ENCODE measurements around the gene KCNQ5.
"Not testable (repeated sequence)": the region's sequence is repeated elsewhere in the genome, so short reads cannot be mapped to it uniquely, and the experiment has no call there.

Gene KCNQ5

GRCh38 chr6:72984189-72984831 lies 362.4 kb downstream of the KCNQ5 start:
- DNase-seq (ENCODE audit: low read depth in 3 of 3, low spot score in 1 of 3), result not testable (repeated sequence)

- DNase-seq (ENCODE audit: low read depth in 3 of 3, low spot score in 1 of 3), result no peak
Observed at GRCh38 chr6:72984981-72985665, 363.3 kb downstream of the KCNQ5 start.

DNA sequence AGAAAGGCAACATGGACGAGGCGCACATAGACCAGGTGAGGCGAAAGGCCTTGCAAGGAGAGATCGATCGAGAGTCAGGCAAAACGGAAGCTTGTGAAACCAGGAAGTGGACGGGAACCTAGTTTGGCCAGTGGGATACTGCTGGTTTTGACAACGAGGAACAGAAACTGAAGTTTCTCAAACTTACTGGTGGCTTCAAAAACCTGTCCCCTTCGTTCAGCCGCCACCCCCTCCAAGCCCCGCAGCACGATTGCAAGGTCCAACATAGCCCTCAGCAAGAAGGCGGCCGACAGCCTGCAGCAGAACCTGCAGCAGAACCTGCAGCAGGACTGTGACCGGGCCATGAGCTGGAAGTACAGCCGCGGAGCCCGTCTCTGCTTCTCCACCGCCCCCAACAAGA lies 365.4 kb downstream of the KCNQ5 start:
- DNase-seq (ENCODE audit: low read depth in 3 of 3, low spot score in 1 of 3), result no peak

DNA sequence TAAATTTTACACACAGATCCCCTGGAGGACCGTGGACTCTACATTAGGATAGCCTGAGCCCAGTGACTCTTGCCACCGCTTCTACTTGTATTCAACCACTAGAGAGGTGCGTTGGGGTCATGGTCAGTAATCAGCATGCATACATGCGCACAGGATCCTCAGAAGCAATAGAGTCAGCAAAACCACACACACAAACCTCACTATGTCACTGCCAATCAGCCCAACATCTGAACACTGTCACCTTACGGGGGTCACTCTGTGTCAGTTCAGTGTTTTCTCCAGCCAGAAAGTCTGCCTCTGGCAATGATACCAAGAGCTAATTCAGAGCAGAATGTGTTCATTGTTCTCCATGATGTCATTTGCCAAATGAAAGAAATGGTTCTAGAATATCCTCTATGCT lies 378.1 kb downstream of the KCNQ5 start:
- DNase-seq (ENCODE audit: low read depth in 3 of 3, low spot score in 1 of 3), result no peak

GRCh38 chr6:73000460-73000859 lies 378.6 kb downstream of the KCNQ5 start:
- no peak for DNase-seq (ENCODE audit: low read depth in 3 of 3, low spot score in 1 of 3)

- DNase-seq (ENCODE audit: low read depth in 3 of 3, low spot score in 1 of 3), result no peak
Observed at GRCh38 chr6:73002588-73002987, 380.7 kb downstream of the KCNQ5 start.

GRCh38 chr6:73003302-73003701 lies 381.4 kb downstream of the KCNQ5 start:
- DNase-seq (ENCODE audit: low read depth in 3 of 3, low spot score in 1 of 3), result no peak

- DNase-seq (ENCODE audit: low read depth in 3 of 3, low spot score in 1 of 3), result no peak
Observed at GRCh38 chr6:73004231-73004630, 382.4 kb downstream of the KCNQ5 start.

- no peak for DNase-seq (ENCODE audit: low read depth in 3 of 3, low spot score in 1 of 3)
Observed at GRCh38 chr6:73004861-73005260, 383.0 kb downstream of the KCNQ5 start.

DNA sequence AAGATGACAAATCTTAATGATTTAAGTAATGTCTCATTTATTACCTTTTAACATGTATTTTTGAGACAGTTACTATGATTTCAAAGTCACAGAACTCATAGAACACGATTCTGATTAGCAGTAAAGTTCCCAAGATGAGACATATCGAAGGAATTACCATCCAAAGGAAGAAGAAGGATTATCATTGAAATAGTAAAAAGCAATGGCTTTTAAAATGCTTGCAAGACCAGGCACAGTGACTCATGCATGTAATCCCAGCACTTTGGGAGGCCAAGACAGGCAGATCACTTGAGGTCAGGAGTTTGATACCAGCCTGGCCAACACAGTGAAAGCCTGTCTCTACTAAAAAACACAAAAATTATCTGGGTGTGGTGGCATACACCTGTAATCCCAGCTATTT lies 384.3 kb downstream of the KCNQ5 start:
- no peak for DNase-seq (ENCODE audit: low read depth in 3 of 3, low spot score in 1 of 3)

DNA sequence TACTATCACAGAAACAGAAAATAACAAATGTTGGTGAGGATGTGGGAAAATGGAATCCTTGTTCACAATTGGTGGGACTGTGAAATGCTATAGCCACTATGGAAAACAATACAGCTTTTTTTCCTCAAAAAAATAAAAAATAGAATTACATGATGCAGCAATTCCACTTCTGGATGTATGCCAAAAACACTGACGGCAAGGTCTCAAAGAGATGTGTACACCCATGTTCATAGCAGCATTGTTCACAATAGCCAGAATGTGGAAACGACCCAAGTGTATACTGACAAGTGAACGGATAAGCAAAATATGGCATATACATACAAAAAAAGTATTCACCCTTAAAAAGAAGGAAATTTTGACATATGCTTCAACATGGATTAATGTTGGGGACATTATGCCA lies 390.1 kb downstream of the KCNQ5 start:
- no peak for DNase-seq (ENCODE audit: low read depth in 3 of 3, low spot score in 1 of 3)

DNA sequence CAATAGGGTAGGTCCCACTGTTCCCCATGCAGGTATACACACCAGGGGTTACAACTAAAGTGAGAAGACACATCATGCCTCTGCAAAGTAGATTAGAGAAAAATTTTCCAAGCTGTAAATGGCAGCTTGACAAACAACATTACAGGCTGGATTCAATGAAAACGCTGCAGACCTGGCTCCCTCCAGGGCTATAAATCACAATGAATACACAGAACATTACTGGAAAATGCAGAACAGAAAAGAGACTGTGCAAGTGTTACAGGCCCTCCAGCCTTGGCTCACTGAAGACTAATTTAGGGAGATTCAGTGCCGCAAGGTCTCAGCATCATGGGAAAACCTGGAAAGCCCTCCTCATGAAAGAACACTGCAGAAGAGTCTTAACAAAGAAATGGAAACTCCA lies 395.6 kb downstream of the KCNQ5 start:
- DNase-seq (ENCODE audit: low read depth in 3 of 3, low spot score in 1 of 3), result no peak

DNA sequence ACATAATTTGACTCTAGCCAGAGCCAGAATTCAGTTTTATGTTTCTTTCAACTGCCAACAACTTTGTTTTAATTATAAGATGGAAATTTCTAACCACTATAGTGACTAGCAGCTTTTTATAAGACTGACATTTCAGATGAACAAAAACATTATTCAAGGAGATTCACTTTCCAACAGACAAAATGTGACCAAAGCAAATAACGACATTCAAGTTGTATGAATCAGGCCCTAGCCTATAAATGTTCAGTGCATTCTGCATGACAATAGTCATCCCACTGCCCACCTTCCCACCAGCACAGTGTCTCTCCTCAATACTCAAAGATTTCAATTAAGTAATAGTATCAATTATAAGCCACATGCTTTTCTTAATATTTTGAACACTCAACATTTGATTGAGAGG lies 402.7 kb downstream of the KCNQ5 start:
- no peak for DNase-seq (ENCODE audit: low read depth in 3 of 3, low spot score in 1 of 3)

DNA sequence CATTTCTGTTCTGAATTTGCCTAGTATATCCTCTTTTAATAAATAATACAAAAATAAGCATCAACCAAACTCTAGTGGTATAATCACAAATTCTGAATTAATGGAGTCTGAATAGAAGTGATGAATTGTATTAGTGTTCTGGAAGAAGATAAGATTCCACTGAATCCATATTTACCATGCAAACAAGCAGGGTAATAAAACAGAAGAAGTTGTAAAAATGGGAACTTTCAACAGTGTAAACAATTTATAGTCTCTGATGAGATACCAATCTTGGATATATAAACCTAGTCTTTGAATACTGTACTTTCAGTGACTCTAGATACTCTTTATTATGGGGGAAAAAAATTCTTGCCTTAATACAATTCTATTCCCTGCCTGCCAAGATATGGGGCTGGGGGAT lies 405.8 kb downstream of the KCNQ5 start:
- DNase-seq (ENCODE audit: low read depth in 3 of 3, low spot score in 1 of 3), result no peak

DNA sequence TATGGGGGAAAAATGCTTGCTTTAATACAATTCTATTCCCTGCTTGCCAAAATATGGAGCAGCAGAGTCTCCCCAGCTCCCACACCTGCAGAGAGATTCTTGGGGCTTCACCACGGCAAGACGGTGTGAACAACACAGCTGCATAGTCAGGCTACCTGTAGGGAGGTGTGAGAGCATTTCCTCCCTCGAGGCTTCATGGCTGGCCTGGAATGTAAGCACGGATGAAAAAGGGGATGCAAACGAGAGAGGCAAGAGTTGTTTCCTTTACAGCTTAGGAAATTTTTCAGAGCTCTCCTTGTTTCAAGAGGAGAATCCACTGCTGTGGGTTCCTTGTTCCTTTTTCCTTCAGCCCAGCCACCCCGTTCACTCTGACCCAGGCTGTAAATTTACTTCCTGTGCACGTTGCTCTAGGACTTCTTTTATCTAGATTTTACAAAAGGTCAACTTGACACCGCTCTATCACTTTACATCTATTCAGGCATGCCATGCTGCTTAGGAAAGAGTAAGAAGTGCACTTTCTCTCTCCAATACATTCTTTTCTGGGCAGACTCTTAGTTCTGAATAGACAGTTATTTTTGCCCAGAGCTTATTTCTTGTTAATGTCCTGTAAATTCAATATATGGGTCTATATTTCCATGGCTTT lies 406.4 kb downstream of the KCNQ5 start:
- DNase-seq (ENCODE audit: low read depth in 3 of 3, low spot score in 1 of 3), result no peak

GRCh38 chr6:73028893-73029450 lies 407.1 kb downstream of the KCNQ5 start:
- no peak for DNase-seq (ENCODE audit: low read depth in 3 of 3, low spot score in 1 of 3)

DNA sequence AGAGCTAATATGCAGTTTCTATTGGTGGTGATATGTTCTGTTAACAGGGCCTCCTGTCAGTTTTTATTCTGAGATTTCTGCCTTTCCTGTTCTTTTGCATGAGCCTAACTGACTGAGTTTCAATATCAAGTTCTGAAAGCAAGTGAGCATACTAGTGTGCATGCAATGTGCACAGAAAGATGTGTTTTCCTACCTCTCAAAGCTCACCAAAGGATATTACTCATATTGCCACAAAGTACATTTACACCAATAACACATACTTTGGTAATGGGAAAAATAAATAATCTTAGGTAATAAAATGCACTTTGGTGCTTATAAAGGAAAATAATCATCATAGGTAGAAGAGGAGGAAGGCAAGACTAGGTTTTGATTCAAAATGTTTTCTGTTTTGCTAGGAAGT lies 408.4 kb downstream of the KCNQ5 start:
- no peak for DNase-seq (ENCODE audit: low read depth in 3 of 3, low spot score in 1 of 3)

GRCh38 chr6:73030791-73031782 lies 409.2 kb downstream of the KCNQ5 start:
- no peak for DNase-seq (ENCODE audit: low read depth in 3 of 3, low spot score in 1 of 3)

- DNase-seq (ENCODE audit: low read depth in 3 of 3, low spot score in 1 of 3), result no peak
Observed at GRCh38 chr6:73032586-73032985, 410.7 kb downstream of the KCNQ5 start.

GRCh38 chr6:73036689-73037088 lies 414.8 kb downstream of the KCNQ5 start:
- DNase-seq (ENCODE audit: low read depth in 3 of 3, low spot score in 1 of 3), result no peak

- no peak for DNase-seq (ENCODE audit: low read depth in 3 of 3, low spot score in 1 of 3)
Observed at GRCh38 chr6:73041051-73041450, 419.2 kb downstream of the KCNQ5 start.
